Epithelial cell of prostate (primary cell): ENCODE measurements around the gene WSCD2.

ENCODE experiments used
- DNase-seq: peaks from one replicate; pipeline ENCODE4 v3.0.0-alpha.2; 2011; ENCODE audit warnings: low read depth, low spot score
- H3K27ac ChIP-seq: fragments of 450-650 bp; 2 replicates; pipeline ENCODE4 v1.5.1; 2017; ENCODE audit warnings: mild to moderate bottlenecking

Gene WSCD2

GRCh38 chr12:108254030-108254429 lies 124.9 kb downstream of the WSCD2 start:
- no peak for DNase-seq
- H3K27ac ChIP-seq, result no peak overlapping the region

GRCh38 chr12:108254517-108255251 lies 125.6 kb downstream of the WSCD2 start:
- DNase-seq, result no peak
- no peak overlapping the region for H3K27ac ChIP-seq

GRCh38 chr12:108255252-108255602 lies 126.1 kb downstream of the WSCD2 start:
- no peak for DNase-seq
- H3K27ac ChIP-seq, result no peak overlapping the region

GRCh38 chr12:108257004-108257403 lies 127.9 kb downstream of the WSCD2 start:
- no peak overlapping the region for H3K27ac ChIP-seq
- DNase-seq, result no peak

GRCh38 chr12:108257610-108258106 lies 128.6 kb downstream of the WSCD2 start:
- DNase-seq, result no peak
- no peak overlapping the region for H3K27ac ChIP-seq

GRCh38 chr12:108260039-108260438 lies 131.0 kb downstream of the WSCD2 start:
- no peak for DNase-seq
- H3K27ac ChIP-seq, result no peak overlapping the region

GRCh38 chr12:108260969-108261368 lies 131.9 kb downstream of the WSCD2 start:
- H3K27ac ChIP-seq, result no peak overlapping the region
- DNase-seq, result no peak

GRCh38 chr12:108265505-108265904 lies 136.4 kb downstream of the WSCD2 start:
- no peak overlapping the region for H3K27ac ChIP-seq
- no peak for DNase-seq

- DNase-seq, result no peak
These were observed 137.0 kb downstream of the WSCD2 start for GRCh38 chr12:108266131-108266530.

GRCh38 chr12:108267450-108267849 lies 138.4 kb downstream of the WSCD2 start:
- no peak overlapping the region for H3K27ac ChIP-seq
- no peak for DNase-seq

More at GRCh38 chr12:108266131-108266530, 137.0 kb downstream of the WSCD2 start:
- no peak overlapping the region for H3K27ac ChIP-seq

- no peak for DNase-seq
- H3K27ac ChIP-seq, result no peak overlapping the region
These were observed 139.3 kb downstream of the WSCD2 start for GRCh38 chr12:108268397-108268796.

- DNase-seq, result no peak
- no peak overlapping the region for H3K27ac ChIP-seq
These were observed 140.1 kb downstream of the WSCD2 start for GRCh38 chr12:108269224-108269623.

- no peak for DNase-seq
- H3K27ac ChIP-seq, result no peak overlapping the region
These were observed 141.2 kb downstream of the WSCD2 start for GRCh38 chr12:108270035-108270848.

GRCh38 chr12:108270849-108271143 lies 141.7 kb downstream of the WSCD2 start:
- DNase-seq, result no peak

GRCh38 chr12:108271951-108272872 lies 143.1 kb downstream of the WSCD2 start:
- H3K27ac ChIP-seq, result no peak overlapping the region
- DNase-seq, result no peak

More at GRCh38 chr12:108270849-108271143, 141.7 kb downstream of the WSCD2 start:
- no peak overlapping the region for H3K27ac ChIP-seq

GRCh38 chr12:108273217-108273616 lies 144.1 kb downstream of the WSCD2 start:
- H3K27ac ChIP-seq, result no peak overlapping the region
- no peak for DNase-seq

GRCh38 chr12:108277613-108278012 lies 148.5 kb downstream of the WSCD2 start:
- DNase-seq, result no peak
- H3K27ac ChIP-seq, result no peak overlapping the region

- no peak for DNase-seq
- H3K27ac ChIP-seq, result no peak overlapping the region
These were observed 153.1 kb downstream of the WSCD2 start for GRCh38 chr12:108282160-108282559.

- no peak for DNase-seq
- H3K27ac ChIP-seq, result no peak overlapping the region
These were observed 153.6 kb downstream of the WSCD2 start for GRCh38 chr12:108282676-108283075.

GRCh38 chr12:108284163-108284562 lies 155.1 kb downstream of the WSCD2 start:
- no peak overlapping the region for H3K27ac ChIP-seq
- no peak for DNase-seq

- no peak overlapping the region for H3K27ac ChIP-seq
- no peak for DNase-seq
These were observed 155.9 kb downstream of the WSCD2 start for GRCh38 chr12:108285016-108285415.
